ENCODE measurements around the gene VWF. TPM values are rescaled to one million over a fixed set of nuclear protein-coding genes. Genes with fewer than 3 reads are reported as not detected.

VWF gene
- total RNA-seq, 1 donor from 2014 or later: 0.10 TPM

DNA sequence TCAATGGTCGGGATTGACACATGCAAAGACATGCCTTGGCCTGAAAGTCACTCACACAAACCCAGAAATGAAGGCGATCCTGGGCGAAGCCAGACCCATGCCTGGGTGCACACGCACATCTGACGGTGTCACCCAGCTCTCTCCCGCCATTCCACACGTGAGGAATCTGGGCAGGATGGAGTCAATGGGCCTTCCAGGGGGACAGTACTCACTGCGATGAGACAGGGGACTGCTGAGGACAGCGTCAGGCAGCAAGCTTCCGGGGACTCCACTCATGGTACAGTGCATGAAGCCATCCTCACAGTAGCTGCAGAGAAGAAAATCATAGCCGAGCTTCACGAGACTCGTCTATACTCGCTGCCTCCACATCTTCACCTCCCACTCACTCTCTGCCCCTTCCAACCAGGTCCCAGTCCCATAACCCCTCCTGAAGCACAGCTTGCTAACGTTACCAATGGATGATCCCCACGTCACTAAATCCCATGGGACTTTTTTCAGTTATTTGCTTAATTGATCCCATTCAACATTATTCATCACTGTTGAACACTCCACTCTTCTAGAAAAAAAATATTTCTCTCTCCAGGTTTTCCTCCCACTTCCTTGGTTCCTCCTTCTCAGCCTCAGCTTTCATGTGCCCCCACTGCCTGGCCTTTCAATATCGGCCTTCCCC, 77.8 kb downstream of the VWF start:
- no peak overlapping the region for H3K4me3 Mint-ChIP-seq (ENCODE audit: low read depth)
- peaks cover 21% of the 10 kb centered on the region for H3K27me3 Mint-ChIP-seq
- peaks cover 2% of the 10 kb centered on the region for H3K4me1 Mint-ChIP-seq (ENCODE audit: low read depth)
- TF ChIP-seq, protein P1, sequence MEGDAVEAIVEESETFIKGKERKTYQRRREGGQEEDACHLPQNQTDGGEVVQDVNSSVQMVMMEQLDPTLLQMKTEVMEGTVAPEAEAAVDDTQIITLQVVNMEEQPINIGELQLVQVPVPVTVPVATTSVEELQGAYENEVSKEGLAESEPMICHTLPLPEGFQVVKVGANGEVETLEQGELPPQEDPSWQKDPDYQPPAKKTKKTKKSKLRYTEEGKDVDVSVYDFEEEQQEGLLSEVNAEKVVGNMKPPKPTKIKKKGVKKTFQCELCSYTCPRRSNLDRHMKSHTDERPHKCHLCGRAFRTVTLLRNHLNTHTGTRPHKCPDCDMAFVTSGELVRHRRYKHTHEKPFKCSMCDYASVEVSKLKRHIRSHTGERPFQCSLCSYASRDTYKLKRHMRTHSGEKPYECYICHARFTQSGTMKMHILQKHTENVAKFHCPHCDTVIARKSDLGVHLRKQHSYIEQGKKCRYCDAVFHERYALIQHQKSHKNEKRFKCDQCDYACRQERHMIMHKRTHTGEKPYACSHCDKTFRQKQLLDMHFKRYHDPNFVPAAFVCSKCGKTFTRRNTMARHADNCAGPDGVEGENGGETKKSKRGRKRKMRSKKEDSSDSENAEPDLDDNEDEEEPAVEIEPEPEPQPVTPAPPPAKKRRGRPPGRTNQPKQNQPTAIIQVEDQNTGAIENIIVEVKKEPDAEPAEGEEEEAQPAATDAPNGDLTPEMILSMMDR (IDR thresholded peaks at IDR 0.05; ENCODE audit: unreplicated experiment): no peak
- no peak overlapping the region for H3K27ac Mint-ChIP-seq
- DNase-seq (ENCODE audit: low spot score, unreplicated experiment): no peak
- H3K36me3 Mint-ChIP-seq (ENCODE audit: insufficient read depth): no peaks in the 10 kb centered on the region
- H3K9me3 Mint-ChIP-seq (ENCODE audit: low read depth): no peaks in the 10 kb centered on the region

DNA sequence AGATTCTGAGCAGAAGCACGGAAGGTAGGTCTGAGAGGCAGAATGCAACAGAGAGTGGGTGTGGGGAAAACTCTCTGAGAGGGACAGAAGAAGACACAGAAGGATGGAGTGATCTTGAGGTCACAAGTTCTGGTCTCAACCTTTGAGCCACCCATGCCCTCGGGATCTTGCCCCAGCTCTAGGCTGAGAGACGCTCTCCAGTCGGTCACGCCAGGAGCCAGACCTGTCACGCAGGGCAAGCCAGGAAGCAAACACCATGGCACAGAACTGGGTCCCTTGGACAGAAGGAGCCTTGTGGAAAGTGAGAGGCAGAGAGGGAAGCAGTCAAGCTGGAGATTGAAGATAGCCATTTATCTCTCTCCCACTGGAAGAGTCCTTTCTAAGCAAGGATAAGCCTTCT, 79.0 kb downstream of the VWF start:
- TF ChIP-seq, protein P1 (IDR thresholded peaks at IDR 0.05; ENCODE audit: unreplicated experiment): no peak
- no peak for DNase-seq (ENCODE audit: low spot score, unreplicated experiment)

DNA sequence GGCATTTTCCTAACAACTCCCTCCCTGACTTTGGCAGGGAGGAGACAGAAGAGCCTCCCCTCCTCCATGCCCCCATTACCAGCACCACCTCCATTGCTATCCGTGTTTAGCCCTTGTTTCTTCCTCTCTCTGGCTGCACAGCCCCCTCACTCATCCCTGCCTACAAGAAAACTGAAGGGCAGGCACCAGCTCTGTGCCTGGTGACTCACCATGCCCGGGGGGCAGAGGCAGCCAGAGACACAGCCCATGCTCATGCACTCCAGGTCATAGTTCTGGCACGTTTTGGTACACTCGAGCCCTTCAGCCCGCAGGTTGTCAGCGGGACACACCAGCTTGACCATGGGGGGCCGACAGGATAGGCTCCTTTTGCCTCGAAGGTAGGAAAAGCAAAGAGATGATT, 80.4 kb downstream of the VWF start:
- H3K4me3 Mint-ChIP-seq (ENCODE audit: low read depth): no peak overlapping the region
- H3K27ac Mint-ChIP-seq: no peak overlapping the region
- H3K27me3 Mint-ChIP-seq: peaks cover 26% of the 10 kb centered on the region
- peaks cover 2% of the 10 kb centered on the region for H3K4me1 Mint-ChIP-seq (ENCODE audit: low read depth)
- no peak for DNase-seq (ENCODE audit: low spot score, unreplicated experiment)
- H3K36me3 Mint-ChIP-seq (ENCODE audit: insufficient read depth): no peaks in the 10 kb centered on the region
- H3K9me3 Mint-ChIP-seq (ENCODE audit: low read depth): no peaks in the 10 kb centered on the region
- TF ChIP-seq, protein P1 (IDR thresholded peaks at IDR 0.05; ENCODE audit: unreplicated experiment): no peak

More for the DNA sequence above, 79.0 kb downstream of the VWF start:
- no peaks in the 10 kb centered on the region for H3K9me3 Mint-ChIP-seq (ENCODE audit: low read depth)
- peaks cover 21% of the 10 kb centered on the region for H3K27me3 Mint-ChIP-seq
- no peak overlapping the region for H3K4me3 Mint-ChIP-seq (ENCODE audit: low read depth)
- H3K27ac Mint-ChIP-seq: no peak overlapping the region
- H3K4me1 Mint-ChIP-seq (ENCODE audit: low read depth): peaks cover 2% of the 10 kb centered on the region
- no peaks in the 10 kb centered on the region for H3K36me3 Mint-ChIP-seq (ENCODE audit: insufficient read depth)

DNA sequence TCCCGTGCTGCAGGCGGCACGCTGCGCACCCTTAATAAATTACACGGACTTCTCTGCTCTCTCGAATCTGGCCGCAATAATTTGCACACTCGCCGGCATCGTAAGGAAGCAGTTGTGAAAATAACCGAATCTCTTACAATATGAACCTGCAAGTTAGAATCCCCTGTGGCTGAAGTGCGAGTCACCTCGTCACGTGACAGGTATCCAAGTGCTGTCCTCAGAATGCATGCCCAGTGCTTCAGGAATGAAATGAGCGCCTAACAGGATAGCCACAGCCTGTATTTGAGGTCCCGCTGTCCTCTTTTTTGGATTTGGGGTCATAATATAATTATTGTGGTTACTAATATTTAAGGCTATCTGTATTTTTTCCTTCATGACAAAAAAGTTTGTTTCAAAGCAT, 82.0 kb downstream of the VWF start:
- H3K27ac Mint-ChIP-seq: no peak overlapping the region
- DNase-seq (ENCODE audit: low spot score, unreplicated experiment): no peak
- TF ChIP-seq, protein P1 (IDR thresholded peaks at IDR 0.05; ENCODE audit: unreplicated experiment): no peak

DNA sequence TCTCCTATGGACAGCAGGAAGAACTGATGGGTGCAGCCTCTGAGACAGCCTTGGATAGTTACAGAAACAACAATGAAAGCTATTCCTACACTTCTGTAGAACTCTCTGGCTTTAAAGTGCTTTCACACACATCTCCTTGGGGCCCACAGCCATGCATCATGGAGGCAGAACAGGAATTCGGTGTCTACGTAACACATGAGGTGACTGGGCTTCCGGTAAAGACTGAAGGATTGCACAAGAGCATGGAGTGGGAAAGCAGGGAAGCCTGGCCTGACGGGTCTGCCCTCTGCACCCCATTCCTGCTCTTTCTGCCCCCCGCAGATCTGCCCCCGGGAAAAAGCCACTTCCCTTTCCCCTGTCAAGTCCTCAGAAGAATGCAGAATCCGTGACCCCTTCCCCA, 82.6 kb downstream of the VWF start:
- peaks cover 35% of the 10 kb centered on the region for H3K27me3 Mint-ChIP-seq
- no peaks in the 10 kb centered on the region for H3K36me3 Mint-ChIP-seq (ENCODE audit: insufficient read depth)
- H3K4me1 Mint-ChIP-seq (ENCODE audit: low read depth): no peaks in the 10 kb centered on the region
- H3K4me3 Mint-ChIP-seq (ENCODE audit: low read depth): no peak overlapping the region
- TF ChIP-seq, protein P1 (IDR thresholded peaks at IDR 0.05; ENCODE audit: unreplicated experiment): no peak
- H3K27ac Mint-ChIP-seq: no peak overlapping the region
- DNase-seq (ENCODE audit: low spot score, unreplicated experiment): no peak
- no peaks in the 10 kb centered on the region for H3K9me3 Mint-ChIP-seq (ENCODE audit: low read depth)

More for the DNA sequence above, 82.0 kb downstream of the VWF start:
- H3K36me3 Mint-ChIP-seq (ENCODE audit: insufficient read depth): no peaks in the 10 kb centered on the region
- peaks cover 35% of the 10 kb centered on the region for H3K27me3 Mint-ChIP-seq
- no peaks in the 10 kb centered on the region for H3K9me3 Mint-ChIP-seq (ENCODE audit: low read depth)
- H3K4me1 Mint-ChIP-seq (ENCODE audit: low read depth): peaks cover 2% of the 10 kb centered on the region
- no peak overlapping the region for H3K4me3 Mint-ChIP-seq (ENCODE audit: low read depth)
